NCI-H82 treated with DMSO at 0.1 percent for 48 hours (cell line): ENCODE measurements around the gene NXN.
A peak's percentile ranks its signal among the peaks of the same experiment; 100 is the strongest.
"Not testable (repeated sequence)": the region's sequence is repeated elsewhere in the genome, so short reads cannot be mapped to it uniquely, and the experiment has no call there.

Source experiments
- DNase-seq: peaks from one replicate; lab custom pipeline; 2025; ENCODE audit not compliant: unreplicated experiment; lab: John Stamatoyannopoulos, UW

The NXN gene

DNA sequence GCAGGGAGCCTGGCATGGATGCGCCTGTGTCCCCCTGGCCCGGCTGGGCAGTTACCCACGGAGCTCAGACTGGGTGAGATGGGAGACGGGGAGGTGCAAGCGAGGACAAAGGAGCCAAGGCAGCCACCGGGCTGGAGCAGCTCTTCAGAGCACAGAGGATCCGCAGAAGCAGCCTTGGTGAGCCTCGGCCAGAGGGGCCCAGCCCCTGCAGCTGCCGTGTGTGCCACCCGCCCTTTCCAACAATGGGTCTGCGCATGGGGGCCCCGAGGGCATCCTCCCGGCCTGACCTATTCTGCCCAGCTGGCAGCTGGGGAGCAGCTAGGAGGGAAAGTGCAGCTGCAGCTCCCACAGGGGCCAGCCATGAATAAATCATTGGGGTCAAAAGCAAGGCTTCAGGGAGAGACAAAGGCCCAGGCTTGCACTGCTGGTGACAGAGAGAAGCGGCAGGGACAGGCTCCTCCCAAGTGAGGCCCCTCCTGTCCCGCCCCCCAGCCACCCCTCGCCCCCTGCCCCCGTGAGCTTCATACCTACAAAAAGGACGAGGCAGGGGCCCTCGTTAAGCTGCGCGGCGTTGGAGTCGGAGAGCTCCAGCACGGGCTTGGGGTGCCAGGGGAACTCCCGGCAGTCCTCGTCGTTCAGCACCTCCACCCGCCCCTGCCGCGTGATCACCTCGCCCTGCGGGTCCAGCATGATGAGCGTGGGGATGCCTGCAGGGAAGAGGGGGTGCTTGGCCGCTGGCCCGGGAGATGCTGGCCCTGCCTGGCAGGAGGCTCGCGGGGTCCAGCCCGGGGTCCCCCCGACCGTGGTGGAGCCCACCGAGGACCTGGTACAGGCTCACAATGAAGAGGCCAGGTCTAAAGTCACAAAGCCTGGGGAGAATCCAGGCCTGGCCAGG lies 174.8 kb downstream of the NXN start:
- DNase-seq, result no peak

DNA sequence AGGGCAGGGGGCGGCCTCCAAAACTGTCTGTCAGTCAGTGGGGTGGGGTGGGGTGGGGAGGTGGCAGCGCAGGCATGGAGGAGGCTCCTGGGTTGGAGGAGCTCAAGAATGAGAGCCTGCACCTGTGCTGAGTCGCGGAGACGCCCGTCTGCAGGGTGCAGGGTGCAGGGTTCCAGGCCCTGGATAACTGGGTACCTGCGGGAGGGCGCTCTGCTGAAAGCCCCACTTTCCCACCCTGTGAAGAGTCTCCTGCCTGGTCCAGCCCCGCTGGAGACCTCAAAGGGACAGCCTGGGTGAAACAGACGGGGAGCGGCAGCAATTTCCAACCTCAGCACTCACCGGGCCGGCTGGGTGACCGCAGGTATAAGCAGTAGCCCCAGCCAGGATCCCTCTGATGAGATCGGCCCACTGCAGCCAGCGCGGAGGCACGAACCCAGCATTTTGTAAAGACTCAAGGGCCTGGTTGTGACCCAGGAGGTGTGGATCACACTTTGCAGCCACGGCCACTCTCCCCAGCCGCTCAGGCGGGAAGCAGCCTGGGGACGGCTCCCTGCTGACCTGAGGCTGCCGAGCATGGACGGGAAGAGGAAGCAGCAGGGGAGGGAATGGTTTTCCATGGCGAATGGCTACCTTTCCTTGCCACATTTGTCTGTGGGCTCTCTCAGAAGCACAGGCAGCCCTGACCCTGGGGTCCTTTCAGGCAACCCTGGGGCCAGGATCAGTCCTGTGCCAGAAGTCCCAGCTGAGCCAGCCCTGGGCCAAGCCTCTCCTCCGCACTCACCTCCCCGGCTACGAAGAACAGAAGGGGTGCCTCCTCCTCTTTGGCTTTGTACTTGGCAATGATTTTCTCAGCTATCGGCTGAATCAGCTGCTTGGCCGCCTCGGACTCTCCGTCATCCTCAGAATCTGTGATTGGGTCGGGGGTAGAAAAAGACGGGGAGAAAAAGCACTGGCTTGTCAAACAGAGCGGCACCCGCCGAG lies 176.4 kb downstream of the NXN start:
- no peak for DNase-seq

- no peak for DNase-seq
Observed at GRCh38 chr17:802481-802880, 177.1 kb downstream of the NXN start.

GRCh38 chr17:801660-802059 lies 177.9 kb downstream of the NXN start:
- no peak for DNase-seq

- DNase-seq, result no peak
Observed at GRCh38 chr17:800446-801242, 178.9 kb downstream of the NXN start.

DNA sequence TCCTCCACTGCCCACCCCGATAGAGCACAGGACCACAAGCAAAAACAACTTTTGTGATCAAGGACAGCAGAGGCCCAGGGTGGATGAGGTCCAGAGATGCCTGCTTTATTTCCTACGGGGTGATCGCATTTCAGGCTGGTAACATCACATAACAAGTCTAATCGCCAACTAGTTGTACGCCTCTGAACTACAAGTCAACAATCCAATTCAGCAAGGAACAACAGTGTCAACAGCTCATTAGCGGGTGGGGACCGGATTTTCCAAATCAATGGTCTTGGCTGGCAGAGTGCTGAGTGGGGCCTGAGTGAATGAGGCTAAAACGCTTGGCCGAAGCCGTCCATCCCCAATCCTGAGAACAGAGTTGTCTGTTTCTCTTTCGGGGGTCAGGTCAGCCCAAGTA lies 180.3 kb downstream of the NXN start:
- DNase-seq, result no peak

DNA sequence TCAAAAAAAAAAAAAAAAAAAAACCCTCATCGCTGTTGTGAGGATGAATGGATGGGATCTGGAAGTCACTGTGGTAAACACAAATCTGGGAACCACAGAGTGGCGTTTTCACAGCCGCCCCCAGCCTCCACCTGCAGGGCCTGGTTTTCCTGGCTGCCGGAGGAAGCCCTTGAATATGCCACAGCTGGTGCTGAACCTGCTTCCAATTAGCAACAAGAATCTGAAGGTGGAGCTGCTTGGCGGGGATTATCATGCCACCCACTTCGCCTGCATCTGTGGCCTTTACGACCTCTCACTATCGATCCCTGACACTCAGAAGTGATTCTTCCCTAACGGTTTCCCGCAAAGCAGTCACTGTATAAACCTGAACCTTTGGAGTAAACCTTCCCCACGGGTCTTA lies 181.3 kb downstream of the NXN start:
- DNase-seq, result no peak

- DNase-seq, result no peak
Observed at GRCh38 chr17:797236-797840, 182.2 kb downstream of the NXN start.

GRCh38 chr17:796609-797008 lies 183.0 kb downstream of the NXN start:
- no peak for DNase-seq

GRCh38 chr17:795721-796120 lies 183.9 kb downstream of the NXN start:
- DNase-seq, result no peak

- DNase-seq, result no peak
Observed at GRCh38 chr17:795276-795675, 184.3 kb downstream of the NXN start.

DNA sequence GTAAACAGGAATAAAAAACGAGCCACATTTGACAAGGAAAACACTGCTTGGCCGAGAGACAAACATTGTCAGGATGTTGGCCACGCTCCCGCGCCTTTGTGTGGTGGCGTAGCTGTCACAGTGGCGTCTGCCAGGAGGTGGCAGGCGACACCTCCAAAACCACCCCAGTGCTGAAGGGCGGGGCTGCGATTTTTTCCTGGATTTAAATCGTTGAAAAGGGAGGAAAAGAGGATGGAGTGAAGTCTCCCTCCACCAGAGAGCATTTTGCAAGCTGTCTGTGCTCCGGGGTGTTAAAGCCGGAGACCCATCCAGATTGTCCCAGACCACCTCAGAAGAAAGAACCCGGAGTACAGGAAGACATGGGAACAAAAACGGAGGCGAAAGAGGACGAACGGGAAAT lies 184.7 kb downstream of the NXN start:
- peak; percentile 34 for DNase-seq

- no peak for DNase-seq
Observed at GRCh38 chr17:792277-792676, 187.3 kb downstream of the NXN start.

DNA sequence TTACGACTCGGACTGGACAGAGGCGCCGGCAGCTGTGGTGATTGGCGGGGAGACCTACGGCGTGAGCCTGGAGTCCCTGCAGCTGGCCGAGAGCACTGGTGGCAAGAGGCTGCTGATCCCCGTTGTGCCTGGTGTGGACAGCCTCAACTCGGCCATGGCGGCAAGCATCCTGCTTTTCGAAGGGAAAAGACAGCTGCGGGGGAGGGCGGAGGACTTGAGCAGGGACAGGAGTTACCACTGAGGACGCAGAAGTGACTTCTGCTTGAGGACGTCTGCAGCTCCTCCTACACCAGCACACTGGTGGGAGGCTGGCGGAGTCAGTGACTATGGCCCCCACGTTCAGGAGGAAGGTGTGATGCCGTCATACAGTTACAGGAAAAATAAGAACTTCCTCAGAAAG lies 187.7 kb downstream of the NXN start:
- DNase-seq, result no peak

- DNase-seq, result not testable (repeated sequence)
Observed at GRCh38 chr17:790874-791247, 188.7 kb downstream of the NXN start.

DNA sequence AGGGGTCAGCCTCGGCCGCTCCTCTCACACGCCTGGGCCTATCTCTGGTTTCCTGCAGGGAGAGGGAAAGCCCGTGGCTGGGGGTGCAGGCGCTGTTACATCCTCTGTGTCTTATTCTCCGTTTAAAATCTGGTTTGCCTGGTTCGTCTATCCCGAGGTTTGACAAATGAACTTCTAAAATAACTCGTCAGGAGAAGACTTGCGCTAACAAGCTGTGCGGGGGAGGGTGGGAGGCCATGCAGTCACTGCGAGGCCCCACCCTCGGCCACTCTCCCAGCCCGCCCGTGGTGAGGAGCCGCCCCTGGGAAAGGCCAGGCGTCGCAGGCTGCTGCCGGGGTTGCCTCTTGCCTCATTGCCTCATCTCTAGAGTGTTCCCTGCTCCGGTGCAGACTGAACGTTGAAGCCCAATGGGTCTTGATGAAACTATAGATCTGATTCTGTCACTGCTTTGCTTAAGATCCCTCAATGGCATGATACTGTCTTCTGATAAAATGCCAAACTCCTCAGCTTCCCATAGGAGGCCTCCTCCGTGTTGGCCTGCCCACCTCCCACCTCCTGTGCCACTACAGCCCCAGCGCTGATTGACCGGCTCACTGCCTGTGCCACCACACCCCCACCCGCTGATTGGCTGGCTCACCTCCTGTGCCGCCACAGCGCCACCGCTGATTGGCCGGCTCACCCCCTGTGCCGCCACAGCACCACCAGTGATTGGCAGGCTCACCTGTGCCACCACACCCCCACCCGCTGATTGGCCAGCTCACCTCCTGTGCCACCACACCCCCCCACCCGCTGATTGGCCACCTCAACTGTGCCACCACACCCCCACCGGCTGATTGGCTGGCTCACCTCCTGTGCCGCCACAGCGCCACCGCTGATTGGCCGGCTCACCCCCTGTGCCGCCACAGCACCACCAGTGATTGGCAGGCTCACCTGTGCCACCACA lies 189.4 kb downstream of the NXN start:
- DNase-seq, result not testable (repeated sequence)

- DNase-seq, result no peak
Observed at GRCh38 chr17:789160-789840, 190.3 kb downstream of the NXN start.

DNA sequence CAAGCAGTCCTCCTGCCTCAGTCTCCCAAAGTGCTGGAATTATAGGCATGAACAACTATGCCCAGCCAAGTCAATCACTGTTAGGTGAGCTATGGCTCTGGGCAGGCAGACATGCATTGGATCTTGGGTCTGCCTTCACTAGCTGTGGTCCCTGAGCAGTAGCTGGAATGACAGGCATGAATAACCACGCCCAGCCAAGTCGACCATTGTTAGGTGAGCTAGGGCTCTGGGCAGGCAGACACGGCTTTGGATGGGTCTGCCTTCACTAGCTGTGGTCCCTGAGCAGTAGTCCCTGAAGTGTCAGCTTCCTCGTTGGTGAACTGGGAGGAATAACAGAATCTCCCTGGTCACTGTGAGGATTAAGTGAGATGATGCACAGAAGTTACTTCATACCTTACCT lies 191.0 kb downstream of the NXN start:
- DNase-seq, result no peak

- no peak for DNase-seq
Observed at GRCh38 chr17:787641-788221, 191.8 kb downstream of the NXN start.
